HG03432 (cell line): ENCODE results near the gene LRRC10B.

Experiments used
- ATAC-seq: cut with Tn5 transposase; IDR thresholded peaks from one replicate; pipeline ENCODE4 v1.9.1; 2021; ENCODE audit warnings: mild to moderate bottlenecking, moderate library complexity; ENCODE audit not compliant: unreplicated experiment

LRRC10B gene

DNA sequence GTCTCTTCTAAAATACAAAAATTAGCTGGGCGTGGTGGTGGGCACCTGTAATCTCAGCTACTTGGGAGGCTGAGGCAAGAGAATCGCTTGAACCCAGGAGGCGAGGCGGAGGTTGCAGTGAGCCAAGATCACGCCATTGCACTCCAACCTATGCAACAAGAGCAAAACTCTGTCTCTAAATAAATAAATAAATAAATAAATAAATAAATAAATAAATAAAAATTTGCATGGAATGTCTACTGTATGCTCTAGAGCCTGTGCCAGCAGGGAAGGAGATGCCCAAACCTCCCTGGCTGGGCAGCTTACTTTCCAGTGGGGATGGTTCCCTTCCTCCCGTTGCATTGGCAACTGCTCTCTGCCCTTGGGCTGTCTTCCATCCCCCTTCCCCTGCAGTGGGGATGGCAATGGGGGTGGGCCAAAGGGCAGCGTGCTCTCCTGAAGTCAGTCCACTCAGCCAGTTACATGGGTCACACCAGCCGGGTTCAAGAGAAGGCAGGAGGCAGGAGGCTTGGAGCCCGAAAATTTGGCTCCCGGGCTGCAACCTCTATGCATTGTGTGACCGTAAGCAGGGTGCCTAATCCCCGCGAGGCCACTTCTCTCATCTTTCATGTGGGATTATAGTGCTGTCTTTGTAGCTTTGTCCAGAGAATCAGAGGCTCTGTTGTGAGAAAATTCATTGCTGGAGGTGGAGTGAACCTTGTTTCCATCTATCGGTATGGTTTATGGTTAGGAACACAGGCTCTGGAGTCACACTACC is 1.4 kb upstream of the LRRC10B start:
- ATAC-seq: no peak

DNA sequence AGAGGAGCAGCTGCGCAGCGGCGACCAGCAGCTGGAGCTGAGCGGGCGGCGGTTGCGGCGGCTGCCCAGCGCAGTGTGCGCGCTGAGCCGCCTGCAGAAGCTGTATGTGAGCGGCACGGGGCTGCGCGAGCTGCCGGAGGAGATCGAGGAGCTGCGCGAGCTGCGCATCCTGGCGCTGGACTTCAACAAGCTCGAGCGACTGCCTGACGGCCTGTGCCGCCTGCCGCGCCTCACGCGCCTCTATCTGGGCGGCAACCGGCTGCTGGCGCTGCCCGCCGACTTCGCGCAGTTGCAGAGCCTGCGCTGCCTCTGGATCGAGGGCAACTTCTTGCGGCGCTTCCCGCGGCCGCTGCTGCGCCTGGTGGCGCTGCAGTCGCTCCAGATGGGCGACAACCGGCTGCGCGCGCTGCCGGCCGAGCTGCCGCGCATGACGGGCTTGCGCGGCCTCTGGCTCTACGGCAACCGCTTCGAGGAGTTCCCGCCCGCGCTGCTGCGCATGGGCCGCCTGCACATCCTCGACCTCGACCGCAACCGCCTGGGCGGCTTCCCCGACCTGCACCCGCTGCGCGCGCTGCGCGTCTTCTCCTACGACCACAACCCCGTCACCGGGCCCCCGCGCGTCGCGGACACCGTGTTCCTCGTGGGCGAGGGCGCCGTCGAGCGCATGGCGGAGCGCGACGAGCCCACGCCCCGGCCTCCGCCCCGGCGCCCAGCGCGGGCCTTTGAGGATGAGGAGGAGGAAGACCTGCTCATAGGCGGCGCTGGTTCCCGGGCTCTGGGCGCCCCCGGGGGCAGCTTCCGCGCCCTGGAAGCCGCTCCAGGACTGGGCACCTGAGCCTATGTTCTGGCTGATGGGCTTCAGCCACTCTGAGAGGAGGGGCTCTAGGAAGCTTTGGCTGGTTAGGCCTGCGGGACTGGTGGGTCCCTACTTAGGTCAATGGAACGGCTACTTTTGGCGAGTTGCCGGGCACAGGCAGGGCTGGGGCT is 787 bp downstream of the LRRC10B start:
- peak; percentile 81 for ATAC-seq

- no peak for ATAC-seq
These were observed 1.8 kb downstream of the LRRC10B start for GRCh38 chr11:61510166-61510919.

- no peak for ATAC-seq
These were observed 2.4 kb downstream of the LRRC10B start for GRCh38 chr11:61510974-61511373.

- ATAC-seq: no peak
These were observed 2.8 kb downstream of the LRRC10B start for GRCh38 chr11:61511383-61511782.

- no peak for ATAC-seq
These were observed 3.9 kb downstream of the LRRC10B start for GRCh38 chr11:61512435-61512834.

DNA sequence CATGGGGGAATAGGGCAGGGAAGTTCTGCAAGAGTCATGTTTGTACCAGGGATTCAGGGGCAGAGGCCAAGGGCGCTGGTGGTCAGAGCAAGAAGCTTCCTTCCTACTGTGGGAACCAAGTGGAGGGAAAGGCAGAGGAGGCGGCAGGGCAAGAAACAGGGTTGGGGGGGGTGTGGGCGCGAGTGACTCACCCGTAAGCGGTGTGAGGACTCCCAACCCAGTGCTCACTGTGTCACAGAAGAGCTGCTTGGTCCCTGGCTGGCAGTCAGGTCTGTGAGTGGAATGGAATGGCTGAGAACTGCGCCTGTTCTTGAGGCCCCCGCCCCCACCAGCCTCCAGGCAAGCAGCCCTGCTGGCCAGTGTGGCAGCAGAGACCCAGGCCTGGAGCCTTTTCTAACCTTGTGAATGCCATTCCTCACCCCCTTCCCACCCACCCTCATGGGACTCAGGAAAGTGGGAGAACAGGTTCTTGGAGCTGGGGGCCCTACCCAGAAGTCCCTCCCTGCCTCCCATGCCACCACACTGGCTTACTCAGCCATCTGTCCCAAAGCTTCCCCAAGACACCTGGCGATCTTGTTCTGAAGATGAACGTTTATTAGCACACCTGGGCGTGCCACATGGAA is 4.7 kb downstream of the LRRC10B start:
- no peak for ATAC-seq

DNA sequence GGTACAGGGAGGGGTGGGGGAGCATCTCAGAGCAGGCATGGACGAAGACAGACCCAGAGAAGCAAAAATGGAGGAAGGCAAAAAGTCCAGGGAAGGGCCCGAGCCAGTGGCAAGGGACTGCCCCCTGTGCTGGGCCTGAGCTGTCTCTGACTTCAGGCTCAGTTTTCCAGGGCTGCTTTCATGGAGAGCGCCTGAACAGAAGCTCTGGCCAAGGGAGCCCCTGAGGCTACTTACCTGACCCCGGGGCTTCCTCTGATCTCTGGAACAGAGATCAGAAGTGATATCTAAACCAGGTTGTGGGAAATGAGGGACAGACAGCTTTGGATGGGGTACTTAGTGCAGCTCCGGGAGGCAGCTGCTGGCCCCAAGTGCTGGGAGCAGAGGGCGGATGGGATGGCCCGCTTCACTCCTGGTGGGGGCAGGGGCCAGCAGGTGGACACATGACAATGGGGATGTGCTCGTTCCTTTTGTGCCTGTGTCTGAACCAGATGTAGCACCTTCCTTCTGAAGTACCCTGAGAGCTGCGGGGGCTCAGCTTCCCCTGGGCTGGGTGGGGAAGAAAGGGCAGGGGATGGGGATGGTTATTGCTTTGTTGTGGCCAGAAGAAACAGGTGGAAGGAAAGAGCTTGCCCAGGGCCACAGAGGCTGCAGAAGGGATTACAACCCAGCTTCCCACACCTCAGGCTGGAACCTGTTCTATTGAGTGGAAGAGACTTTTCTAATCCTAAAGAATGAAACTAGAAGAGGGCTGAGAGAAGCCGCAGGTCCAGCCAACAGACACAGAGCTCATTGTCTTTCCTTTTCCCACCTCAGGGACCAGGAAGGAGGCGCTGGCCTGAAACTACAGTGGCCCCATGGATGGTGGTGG is 5.7 kb downstream of the LRRC10B start:
- no peak for ATAC-seq

GRCh38 chr11:61515686-61516085 is 7.1 kb downstream of the LRRC10B start:
- no peak for ATAC-seq

- ATAC-seq: no peak
These were observed 7.6 kb downstream of the LRRC10B start for GRCh38 chr11:61516191-61516590.

- ATAC-seq: no peak
These were observed 8.4 kb downstream of the LRRC10B start for GRCh38 chr11:61516675-61517572.

GRCh38 chr11:61518032-61518795 is 9.7 kb downstream of the LRRC10B start:
- no peak for ATAC-seq

GRCh38 chr11:61522881-61523280 is 14.3 kb downstream of the LRRC10B start:
- no peak for ATAC-seq

DNA sequence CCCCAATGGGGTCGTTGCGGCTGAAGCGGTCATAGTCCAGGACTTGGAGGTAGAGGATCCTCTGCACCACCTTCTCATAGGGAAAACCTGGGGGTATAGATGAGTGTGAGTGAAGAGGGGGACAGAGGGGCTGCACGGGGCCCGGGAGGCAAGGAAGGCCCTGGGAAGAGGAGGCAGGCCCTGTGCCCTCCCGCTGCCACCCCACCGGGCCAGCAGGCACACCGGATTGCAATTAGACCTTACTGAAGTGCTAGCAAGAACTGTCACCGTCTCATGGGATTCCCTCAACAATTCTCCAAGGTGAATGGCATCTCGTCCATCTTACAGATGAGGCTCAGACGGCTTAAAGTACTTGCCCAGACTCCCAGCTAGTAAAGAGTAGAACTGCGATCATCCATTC is 15.9 kb downstream of the LRRC10B start:
- no peak for ATAC-seq

GRCh38 chr11:61524963-61525587 is 16.5 kb downstream of the LRRC10B start:
- no peak for ATAC-seq

- no peak for ATAC-seq
These were observed 17.7 kb downstream of the LRRC10B start for GRCh38 chr11:61526229-61526628.

GRCh38 chr11:61526956-61527731 is 18.6 kb downstream of the LRRC10B start:
- ATAC-seq: no peak
